Posterior cingulate gyrus (tissue), 11 donors: ENCODE results near the gene PKIB.
"Not testable (repeated sequence)": the region's sequence is repeated elsewhere in the genome, so short reads cannot be mapped to it uniquely, and the experiment has no call there.

Experiments used
- DNase-seq, 10 donors: peaks; one replicate each; pipeline versions ENCODE4 v3.0.0 to v3.0.0-alpha.2; 2020 to 2021; ENCODE audit warnings: mixed read lengths in 3 of 10
- intact Hi-C: fragments of 100-400 bp; cut with DNase I; formaldehyde crosslinking; loops from one replicate; pipeline ENCODE4 v1.15.1; 2023

The PKIB gene

DNA sequence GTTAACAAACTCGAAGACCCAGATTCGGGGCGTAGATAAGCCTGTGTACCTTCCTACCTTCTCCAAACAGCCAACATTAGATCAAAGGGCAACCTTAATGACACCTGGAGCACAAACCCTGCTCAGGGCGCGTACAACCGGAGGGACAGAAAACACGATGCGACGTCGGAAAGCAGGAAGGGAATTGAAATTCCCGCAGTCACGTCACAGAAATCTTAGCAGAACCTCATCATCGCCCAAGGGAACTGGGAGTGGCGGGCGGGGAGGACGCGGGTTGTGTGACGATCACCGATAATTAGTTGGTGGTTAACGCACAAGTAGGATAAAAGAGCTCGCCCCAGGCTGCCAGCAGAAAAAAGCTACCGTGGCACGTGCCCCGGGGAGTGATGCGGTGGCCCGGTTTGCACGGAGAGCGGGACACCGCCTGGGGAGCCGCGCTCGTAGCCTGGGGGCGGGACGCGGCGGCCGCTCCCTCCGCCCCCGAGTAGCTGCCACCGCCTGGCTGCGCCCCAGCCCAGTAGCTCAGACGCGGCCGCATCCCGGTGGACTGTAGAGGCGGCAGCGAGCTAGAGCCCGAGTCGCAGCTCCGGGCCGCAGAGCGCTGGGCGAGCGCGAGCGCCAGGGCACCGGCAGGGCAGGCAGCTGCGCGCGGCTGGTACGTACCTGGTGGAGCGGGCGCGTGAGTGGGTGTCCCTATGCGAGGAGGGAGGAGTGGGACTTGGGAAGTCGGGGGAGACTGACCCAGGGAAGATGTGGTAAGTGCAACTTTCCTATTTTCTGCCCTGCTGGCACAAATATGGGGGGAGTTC lies at the start of gene PKIB:
TSS of gene PKIB (plus strand) at position 525 of the 809 bp plus-strand sequence. CDS start 107,390 bp downstream, outside the sequence.
- peak; percentile 49 to 96 (median 74) for DNase-seq
- intact Hi-C loops = no loop called here

GRCh38 chr6:122563364-122564052 lies 46.7 kb upstream of the PKIB start:
- intact Hi-C loops = no loop called here
- DNase-seq = peak in 1 of 10 donors; percentile 22

DNA sequence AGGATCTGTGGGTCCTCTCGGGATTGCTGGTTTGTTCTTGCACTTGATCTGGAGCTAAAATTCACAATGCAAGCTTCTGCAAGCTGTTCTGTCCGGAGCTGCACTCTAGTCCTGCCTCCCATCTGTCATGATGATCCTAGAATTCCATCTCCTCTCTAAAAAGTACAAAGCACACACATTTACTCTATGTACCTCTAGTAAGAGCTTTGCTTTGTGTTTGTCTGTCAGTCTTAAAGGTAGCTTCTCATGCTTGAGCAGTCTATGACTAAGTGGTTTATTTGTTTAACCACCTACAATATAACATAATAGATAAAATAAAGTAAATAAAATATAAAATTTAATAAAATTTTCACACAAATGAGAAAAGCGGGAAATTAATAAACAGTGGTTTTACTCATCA lies 46.0 kb upstream of the PKIB start:
- no peak for DNase-seq
- intact Hi-C loops = no loop called here

- intact Hi-C loops = no loop called here
These were observed 44.5 kb upstream of the PKIB start for GRCh38 chr6:122565708-122566107.

DNA sequence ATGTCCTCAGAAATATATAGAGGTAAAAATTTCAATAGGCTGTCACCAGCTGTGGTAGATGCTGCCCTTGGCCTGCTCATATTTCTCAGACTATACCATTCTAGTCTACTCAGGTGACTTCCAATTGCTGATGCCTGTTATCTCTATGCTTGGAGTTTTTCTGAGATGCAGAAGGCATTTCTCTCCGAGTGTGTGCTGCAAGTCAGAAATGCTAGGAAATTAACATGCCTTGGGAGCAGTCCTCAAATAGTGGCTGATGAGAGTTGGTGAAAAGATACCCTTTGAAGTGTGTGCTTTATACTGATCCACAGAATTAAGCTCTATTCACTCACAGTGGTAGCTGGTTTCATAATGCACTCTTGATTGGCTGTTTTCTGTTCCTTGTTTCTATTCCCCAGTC lies 43.2 kb upstream of the PKIB start:
- DNase-seq = no peak
- intact Hi-C loops = no loop called here

More at GRCh38 chr6:122565708-122566107, 44.5 kb upstream of the PKIB start:
- no peak for DNase-seq

- intact Hi-C loops = no loop called here
- no peak for DNase-seq
These were observed 41.9 kb upstream of the PKIB start for GRCh38 chr6:122568350-122568749.

- DNase-seq = no peak
- intact Hi-C loops = no loop called here
These were observed 41.4 kb upstream of the PKIB start for GRCh38 chr6:122568797-122569221.

DNA sequence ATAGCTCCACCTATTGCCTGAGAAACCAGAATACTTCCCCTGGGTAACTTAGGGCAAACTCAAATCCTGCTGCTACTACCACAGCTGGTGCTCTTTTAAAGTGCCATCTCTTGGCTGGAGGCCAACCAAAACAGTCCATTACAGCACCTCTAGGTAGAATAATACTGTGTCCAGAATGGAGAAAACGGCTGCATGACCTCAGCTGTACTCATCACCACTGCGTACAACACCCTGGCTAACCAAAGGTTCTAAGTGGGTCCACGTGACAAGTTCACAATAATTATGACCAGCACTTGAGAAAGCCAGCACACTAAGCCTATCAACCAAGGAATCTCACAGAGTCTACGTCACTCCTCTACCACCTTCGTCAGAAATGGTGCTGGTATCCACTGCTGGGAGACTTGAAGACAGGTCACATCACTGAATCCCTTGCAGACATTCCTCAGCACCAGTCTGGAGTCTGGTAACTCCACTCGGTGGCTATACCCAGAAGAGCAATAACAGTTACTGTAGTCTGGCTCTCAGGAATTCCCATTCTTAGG lies 40.9 kb upstream of the PKIB start:
- intact Hi-C loops = no loop called here
- DNase-seq = no peak

DNA sequence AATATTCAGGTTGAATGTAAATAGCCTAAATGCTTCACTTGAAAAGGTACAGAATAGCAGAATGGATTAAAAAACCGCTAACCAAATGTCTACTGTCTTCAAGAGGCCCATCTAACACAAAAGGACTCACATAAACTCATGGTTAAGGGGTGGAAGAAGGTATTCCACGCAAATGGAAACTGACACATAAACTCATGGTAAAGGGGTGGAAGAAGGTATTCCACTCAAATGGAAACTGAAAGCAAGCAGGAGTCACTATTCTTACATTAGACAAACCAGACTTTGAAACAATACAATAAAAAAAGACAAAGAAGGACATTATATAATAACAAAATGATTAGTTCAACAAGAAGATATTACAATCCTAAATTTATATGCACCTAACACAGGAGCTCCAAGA lies 38.3 kb upstream of the PKIB start:
- DNase-seq = no peak
- intact Hi-C loops = no loop called here

GRCh38 chr6:122576888-122577287 lies 33.3 kb upstream of the PKIB start:
- intact Hi-C loops = no loop called here
- DNase-seq = no peak

- no peak for DNase-seq
- intact Hi-C loops = no loop called here
These were observed 31.2 kb upstream of the PKIB start for GRCh38 chr6:122578961-122579360.

DNA sequence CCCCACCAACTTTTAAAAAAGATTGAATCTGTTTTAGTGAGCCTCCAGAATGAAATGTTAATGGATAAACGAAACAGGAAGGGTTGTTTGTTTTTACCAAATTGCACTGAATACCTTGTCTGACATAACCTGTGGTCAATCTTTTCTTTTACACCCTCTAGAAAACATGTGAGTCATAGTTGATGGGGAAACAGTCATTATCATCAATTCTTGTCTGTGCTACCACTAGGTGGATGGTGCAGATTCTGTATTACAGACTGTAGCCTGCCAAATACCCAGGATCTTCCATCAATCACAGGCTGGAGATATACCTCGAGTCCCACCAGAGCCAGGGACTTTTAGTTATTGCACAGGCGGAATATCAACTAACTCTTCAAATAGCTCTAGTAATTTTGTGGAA lies 29.5 kb upstream of the PKIB start:
- intact Hi-C loops = no loop called here
- DNase-seq = no peak

DNA sequence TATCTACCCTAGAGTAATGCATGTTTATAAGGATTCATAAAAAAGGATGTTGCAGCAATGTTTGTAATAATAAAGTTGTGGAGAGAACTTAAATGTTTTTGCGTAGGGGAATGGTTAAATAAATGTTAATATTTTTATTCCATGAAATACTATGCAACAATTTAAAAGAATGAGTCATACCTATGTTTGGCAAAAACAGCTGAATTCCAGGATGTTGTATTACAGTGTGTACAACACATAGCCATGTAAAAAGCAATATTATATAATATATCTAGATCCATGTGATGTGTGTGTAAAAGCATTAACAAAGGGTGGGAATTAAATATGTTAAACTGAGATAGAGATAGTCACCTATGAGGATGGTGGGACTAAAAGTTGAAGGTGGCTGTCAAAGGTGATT lies 21.1 kb upstream of the PKIB start:
- no peak for DNase-seq
- intact Hi-C loops = no loop called here

DNA sequence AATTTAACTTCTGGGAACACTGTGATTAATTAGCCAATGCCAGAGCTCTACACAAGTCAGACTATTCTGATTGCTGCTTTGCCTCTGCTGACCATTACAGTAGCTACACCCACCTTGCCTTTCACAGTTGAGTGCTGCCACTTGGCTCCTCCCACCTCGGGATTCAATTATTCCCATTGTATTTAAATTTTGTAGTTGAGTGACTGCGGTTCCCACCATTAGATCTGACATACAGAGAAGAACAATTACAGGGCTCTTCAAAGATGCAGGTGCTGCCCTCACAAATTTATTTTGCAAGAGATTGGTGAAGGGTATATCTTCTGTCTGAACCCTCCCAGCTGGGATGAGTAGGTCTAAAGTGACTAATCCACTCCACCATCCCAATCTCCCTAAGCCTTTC lies 11.9 kb upstream of the PKIB start:
- DNase-seq, intact Hi-C loops: not testable (repeated sequence)

DNA sequence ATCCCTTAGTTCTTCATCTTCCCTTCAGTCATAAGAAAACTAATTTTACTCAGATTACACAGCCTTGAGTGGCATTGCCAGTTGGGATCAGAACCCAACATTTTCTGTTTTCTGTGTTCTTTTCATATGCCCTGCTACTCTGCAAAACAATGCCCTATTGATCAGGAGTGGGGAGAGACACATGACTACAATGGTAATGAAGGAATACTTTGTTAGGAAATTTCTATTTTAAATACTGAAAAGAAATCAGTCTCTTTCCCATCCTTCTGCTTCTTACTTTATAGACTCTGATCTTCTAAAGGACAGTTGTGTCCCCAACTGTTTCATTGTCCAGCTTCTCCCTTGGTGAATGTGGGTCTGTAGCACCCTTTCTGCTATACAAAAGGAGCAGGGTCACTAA lies 5.5 kb upstream of the PKIB start:
- DNase-seq = no peak
- intact Hi-C loops = no loop called here

DNA sequence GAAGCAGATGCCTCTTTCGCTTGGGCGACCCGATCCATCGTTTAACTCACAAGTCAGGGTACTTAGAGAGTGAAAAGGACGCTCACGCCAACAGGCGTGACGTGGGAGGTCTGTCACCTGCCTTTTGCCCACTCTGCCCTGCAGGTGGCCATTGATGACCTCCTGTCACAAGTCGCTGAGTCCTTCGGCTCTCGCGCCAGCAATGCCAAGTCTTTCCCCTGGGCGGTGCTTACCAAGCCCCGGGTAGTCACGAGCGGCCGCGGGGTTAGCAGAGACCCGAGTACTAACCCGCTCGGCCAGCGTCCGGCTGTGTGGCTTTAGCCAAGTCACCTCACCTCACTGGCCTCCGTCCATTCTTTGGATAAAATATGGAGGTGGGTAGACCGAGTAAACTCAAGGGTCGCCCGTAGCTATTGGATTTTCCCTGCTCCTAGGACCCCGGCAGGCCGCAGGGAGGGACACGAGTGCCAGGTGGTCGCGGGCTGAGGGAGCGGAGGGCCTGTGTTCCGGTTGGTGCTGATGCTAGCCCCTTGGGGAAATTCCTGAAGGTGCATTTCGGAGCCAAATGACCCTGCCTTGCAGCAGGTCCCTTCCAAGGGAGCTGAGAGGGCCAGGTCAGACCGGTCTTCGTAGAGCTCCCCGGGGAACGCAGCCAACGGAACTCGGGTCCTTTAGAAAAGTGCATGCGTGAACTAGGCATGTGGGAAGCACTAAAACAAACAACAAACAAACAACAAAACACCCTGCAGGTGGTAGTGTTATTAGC lies 668 bp downstream of the PKIB start:
- peak in 7 of 10 donors; percentile 10 to 88 (median 21) for DNase-seq
- intact Hi-C loops = no loop called here

GRCh38 chr6:122612838-122613237 lies 2.6 kb downstream of the PKIB start:
- intact Hi-C loops = no loop called here
- no peak for DNase-seq

GRCh38 chr6:122614303-122614702 lies 4.1 kb downstream of the PKIB start:
- no peak for DNase-seq
- intact Hi-C loops = no loop called here

GRCh38 chr6:122615409-122615808 lies 5.2 kb downstream of the PKIB start:
- DNase-seq = no peak
- intact Hi-C loops = no loop called here

- DNase-seq = no peak
- intact Hi-C loops = no loop called here
These were observed 6.7 kb downstream of the PKIB start for GRCh38 chr6:122616877-122617276.

- intact Hi-C loops = no loop called here
These were observed 9.1 kb downstream of the PKIB start for GRCh38 chr6:122619309-122619708.

More at GRCh38 chr6:122619309-122619708, 9.1 kb downstream of the PKIB start:
- no peak for DNase-seq
